ENCODE measurements around the gene SULF2. TPM values are rescaled to one million over a fixed set of nuclear protein-coding genes. Genes with fewer than 3 reads are reported as not detected.

The SULF2 gene
- total and polyA plus RNA-seq, 4 donors: 8.1 to 25.4 (median 12.0) TPM

DNA sequence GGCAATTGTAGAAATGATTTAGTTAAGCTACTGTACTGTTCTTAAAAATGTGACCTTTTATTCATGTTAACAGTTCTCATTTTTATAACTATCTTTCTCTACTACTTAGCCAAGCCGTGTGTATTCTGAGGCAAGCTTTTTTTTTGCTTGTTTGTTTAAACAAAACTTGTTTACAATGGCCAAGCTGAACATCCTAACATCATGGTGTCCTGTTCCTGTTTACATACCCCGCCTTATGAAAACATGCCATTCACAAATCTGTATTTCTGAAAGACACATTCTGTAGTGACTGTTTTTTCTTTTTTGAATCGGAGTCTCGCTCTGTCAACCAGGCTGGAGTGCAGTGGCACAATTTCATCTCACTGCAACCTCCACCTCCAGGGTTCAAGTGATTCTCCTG lies 142.7 kb downstream of the SULF2 start:
- peaks cover 7 to 24% (median 18%) of the 10 kb centered on the region in 4 donors for H3K36me3 ChIP-seq (ENCODE audit: control insufficient read depth in 4 of 4, insufficient read depth in 3 of 4, low read depth in 1 of 4, low read length in 3 of 4)
- no peak for DNase-seq (ENCODE audit: low spot score)
- H3K4me1 ChIP-seq (ENCODE audit: control insufficient read depth in 4 of 4, insufficient read depth in 4 of 4, low read length in 3 of 4): peaks cover 0 to 8% (median 1%) of the 10 kb centered on the region in 4 donors
- H3K27me3 ChIP-seq (ENCODE audit: control insufficient read depth in 4 of 4, insufficient read depth in 4 of 4, low read length in 3 of 4): no peaks in the 10 kb centered on the region
- WGBS: 54% methylated on average over 4 of the region's 4 CpGs
- no peaks in the 10 kb centered on the region for H3K9me3 ChIP-seq (ENCODE audit: control insufficient read depth in 4 of 4, low read length in 3 of 4)
- H3K9ac ChIP-seq (ENCODE audit: low read depth in 1 of 2, low read length in 2 of 2): no peak overlapping the region
- TF ChIP-seq, protein P1, sequence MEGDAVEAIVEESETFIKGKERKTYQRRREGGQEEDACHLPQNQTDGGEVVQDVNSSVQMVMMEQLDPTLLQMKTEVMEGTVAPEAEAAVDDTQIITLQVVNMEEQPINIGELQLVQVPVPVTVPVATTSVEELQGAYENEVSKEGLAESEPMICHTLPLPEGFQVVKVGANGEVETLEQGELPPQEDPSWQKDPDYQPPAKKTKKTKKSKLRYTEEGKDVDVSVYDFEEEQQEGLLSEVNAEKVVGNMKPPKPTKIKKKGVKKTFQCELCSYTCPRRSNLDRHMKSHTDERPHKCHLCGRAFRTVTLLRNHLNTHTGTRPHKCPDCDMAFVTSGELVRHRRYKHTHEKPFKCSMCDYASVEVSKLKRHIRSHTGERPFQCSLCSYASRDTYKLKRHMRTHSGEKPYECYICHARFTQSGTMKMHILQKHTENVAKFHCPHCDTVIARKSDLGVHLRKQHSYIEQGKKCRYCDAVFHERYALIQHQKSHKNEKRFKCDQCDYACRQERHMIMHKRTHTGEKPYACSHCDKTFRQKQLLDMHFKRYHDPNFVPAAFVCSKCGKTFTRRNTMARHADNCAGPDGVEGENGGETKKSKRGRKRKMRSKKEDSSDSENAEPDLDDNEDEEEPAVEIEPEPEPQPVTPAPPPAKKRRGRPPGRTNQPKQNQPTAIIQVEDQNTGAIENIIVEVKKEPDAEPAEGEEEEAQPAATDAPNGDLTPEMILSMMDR (IDR thresholded peaks at IDR 0.05; ENCODE audit: low read depth, low read length, missing input control): no peak
- TF ChIP-seq FOXA2 (IDR thresholded peaks at IDR 0.05) (peak; percentile 24), JUND (IDR thresholded peaks at IDR 0.05) (no peak)
- H3K4me3 ChIP-seq (ENCODE audit: low read depth in 1 of 3, low read length in 3 of 3): no peak overlapping the region
- H3K27ac ChIP-seq (ENCODE audit: low read depth in 1 of 2, low read length in 2 of 2): no peak overlapping the region

DNA sequence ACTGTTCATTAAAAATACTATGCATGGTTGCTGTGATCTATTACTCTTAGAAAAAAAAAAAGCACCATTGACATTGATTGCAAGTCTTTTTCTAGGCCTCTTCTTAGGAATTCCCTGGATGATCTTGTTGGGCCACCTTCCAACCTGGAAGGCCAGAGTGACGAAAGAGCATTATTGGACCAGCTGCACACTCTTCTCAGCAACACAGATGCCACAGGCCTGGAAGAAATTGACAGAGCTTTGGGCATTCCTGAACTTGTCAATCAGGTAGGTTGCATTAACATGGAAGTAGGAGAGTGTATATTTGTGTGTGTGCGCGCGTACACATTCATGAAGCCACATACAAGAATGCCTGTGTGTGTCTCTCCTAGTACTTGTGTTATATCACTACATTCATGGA lies 143.2 kb downstream of the SULF2 start:
- Histone ChIP-seq H3K4me3 (ENCODE audit: low read depth in 1 of 3, low read length in 3 of 3) (no peak overlapping the region), H3K4me1 (ENCODE audit: control insufficient read depth in 4 of 4, insufficient read depth in 4 of 4, low read length in 3 of 4) (peaks cover 0 to 8% (median 1%) of the 10 kb centered on the region in 4 donors), H3K36me3 (ENCODE audit: control insufficient read depth in 4 of 4, insufficient read depth in 3 of 4, low read depth in 1 of 4, low read length in 3 of 4) (peaks cover 6 to 23% (median 17%) of the 10 kb centered on the region in 4 donors), H3K27ac (ENCODE audit: low read depth in 1 of 2, low read length in 2 of 2) (no peak overlapping the region), H3K9ac (ENCODE audit: low read depth in 1 of 2, low read length in 2 of 2) (no peak overlapping the region), H3K27me3 (ENCODE audit: control insufficient read depth in 4 of 4, insufficient read depth in 4 of 4, low read length in 3 of 4) (no peaks in the 10 kb centered on the region), H3K9me3 (ENCODE audit: control insufficient read depth in 4 of 4, low read length in 3 of 4) (no peaks in the 10 kb centered on the region)
- no peak for DNase-seq (ENCODE audit: low spot score)
- TF ChIP-seq TAF1 (conservative IDR thresholded peaks at IDR 0.05) (no peak), HNF4A (conservative IDR thresholded peaks at IDR 0.05) (no peak), SP1 (IDR thresholded peaks at IDR 0.05) (no peak), JUND (IDR thresholded peaks at IDR 0.05) (no peak), HNF4G (IDR thresholded peaks at IDR 0.05) (no peak), FOXA2 (IDR thresholded peaks at IDR 0.05) (no peak), RAD21 (IDR thresholded peaks at IDR 0.05) (no peak), NR2F2 (IDR thresholded peaks at IDR 0.05) (no peak), RXRA (IDR thresholded peaks at IDR 0.05) (no peak)
- TF ChIP-seq, protein P2, sequence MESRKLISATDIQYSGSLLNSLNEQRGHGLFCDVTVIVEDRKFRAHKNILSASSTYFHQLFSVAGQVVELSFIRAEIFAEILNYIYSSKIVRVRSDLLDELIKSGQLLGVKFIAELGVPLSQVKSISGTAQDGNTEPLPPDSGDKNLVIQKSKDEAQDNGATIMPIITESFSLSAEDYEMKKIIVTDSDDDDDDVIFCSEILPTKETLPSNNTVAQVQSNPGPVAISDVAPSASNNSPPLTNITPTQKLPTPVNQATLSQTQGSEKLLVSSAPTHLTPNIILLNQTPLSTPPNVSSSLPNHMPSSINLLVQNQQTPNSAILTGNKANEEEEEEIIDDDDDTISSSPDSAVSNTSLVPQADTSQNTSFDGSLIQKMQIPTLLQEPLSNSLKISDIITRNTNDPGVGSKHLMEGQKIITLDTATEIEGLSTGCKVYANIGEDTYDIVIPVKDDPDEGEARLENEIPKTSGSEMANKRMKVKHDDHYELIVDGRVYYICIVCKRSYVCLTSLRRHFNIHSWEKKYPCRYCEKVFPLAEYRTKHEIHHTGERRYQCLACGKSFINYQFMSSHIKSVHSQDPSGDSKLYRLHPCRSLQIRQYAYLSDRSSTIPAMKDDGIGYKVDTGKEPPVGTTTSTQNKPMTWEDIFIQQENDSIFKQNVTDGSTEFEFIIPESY (IDR thresholded peaks at IDR 0.05): no peak
- TF ChIP-seq, protein P3, sequence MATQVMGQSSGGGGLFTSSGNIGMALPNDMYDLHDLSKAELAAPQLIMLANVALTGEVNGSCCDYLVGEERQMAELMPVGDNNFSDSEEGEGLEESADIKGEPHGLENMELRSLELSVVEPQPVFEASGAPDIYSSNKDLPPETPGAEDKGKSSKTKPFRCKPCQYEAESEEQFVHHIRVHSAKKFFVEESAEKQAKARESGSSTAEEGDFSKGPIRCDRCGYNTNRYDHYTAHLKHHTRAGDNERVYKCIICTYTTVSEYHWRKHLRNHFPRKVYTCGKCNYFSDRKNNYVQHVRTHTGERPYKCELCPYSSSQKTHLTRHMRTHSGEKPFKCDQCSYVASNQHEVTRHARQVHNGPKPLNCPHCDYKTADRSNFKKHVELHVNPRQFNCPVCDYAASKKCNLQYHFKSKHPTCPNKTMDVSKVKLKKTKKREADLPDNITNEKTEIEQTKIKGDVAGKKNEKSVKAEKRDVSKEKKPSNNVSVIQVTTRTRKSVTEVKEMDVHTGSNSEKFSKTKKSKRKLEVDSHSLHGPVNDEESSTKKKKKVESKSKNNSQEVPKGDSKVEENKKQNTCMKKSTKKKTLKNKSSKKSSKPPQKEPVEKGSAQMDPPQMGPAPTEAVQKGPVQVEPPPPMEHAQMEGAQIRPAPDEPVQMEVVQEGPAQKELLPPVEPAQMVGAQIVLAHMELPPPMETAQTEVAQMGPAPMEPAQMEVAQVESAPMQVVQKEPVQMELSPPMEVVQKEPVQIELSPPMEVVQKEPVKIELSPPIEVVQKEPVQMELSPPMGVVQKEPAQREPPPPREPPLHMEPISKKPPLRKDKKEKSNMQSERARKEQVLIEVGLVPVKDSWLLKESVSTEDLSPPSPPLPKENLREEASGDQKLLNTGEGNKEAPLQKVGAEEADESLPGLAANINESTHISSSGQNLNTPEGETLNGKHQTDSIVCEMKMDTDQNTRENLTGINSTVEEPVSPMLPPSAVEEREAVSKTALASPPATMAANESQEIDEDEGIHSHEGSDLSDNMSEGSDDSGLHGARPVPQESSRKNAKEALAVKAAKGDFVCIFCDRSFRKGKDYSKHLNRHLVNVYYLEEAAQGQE (IDR thresholded peaks at IDR 0.05): no peak
- TF ChIP-seq, protein P4, sequence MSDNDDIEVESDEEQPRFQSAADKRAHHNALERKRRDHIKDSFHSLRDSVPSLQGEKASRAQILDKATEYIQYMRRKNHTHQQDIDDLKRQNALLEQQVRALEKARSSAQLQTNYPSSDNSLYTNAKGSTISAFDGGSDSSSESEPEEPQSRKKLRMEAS (IDR thresholded peaks at IDR 0.05): no peak
- TF ChIP-seq, protein P5, sequence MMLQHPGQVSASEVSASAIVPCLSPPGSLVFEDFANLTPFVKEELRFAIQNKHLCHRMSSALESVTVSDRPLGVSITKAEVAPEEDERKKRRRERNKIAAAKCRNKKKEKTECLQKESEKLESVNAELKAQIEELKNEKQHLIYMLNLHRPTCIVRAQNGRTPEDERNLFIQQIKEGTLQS (IDR thresholded peaks at IDR 0.05): no peak
- TF ChIP-seq, protein P1 (IDR thresholded peaks at IDR 0.05; ENCODE audit: low read depth, low read length, missing input control): no peak
- 96% methylated on average over 4 of the region's 4 CpGs for WGBS
